ENCODE data around the gene PSD. TPM values are rescaled to one million over a fixed set of nuclear protein-coding genes. Genes with fewer than 3 reads are reported as not detected.

The PSD gene
- total RNA-seq, 2 experiments from 2014 or later = 3.6 to 4.3 TPM

DNA sequence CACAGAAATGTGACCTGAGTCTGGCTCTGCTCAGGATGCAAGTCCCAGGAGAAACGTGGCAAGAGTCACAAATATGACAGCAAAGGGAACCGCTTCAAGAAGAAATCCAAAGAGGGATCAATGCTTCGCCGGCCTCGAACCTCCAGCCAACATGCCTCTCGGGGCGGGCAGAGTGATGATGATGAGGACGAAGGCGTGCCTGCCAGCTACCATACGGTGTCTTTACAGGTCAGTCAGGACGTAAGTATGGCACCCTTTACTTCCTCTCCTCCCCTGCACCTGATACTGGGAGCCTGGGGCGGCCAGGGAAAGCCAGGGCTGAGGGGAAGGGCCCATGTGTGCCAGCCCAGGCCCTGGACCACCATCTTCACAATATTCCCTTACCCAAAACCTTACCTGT lies 41.7 kb downstream of the PSD start:
- no peak overlapping the region for H3K4me3 Mint-ChIP-seq
- H3K4me1 Mint-ChIP-seq = no peaks in the 10 kb centered on the region
- peaks cover 12% of the 10 kb centered on the region for H3K36me3 Mint-ChIP-seq
- no peak for DNase-seq
- POLR2A ChIA-PET = no interaction called here
- no peaks in the 10 kb centered on the region for H3K27me3 Mint-ChIP-seq
- no peaks in the 10 kb centered on the region for H3K9me3 Mint-ChIP-seq
- no peak for ATAC-seq (ENCODE audit: low read depth)
- no peak overlapping the region for H3K27ac Mint-ChIP-seq

DNA sequence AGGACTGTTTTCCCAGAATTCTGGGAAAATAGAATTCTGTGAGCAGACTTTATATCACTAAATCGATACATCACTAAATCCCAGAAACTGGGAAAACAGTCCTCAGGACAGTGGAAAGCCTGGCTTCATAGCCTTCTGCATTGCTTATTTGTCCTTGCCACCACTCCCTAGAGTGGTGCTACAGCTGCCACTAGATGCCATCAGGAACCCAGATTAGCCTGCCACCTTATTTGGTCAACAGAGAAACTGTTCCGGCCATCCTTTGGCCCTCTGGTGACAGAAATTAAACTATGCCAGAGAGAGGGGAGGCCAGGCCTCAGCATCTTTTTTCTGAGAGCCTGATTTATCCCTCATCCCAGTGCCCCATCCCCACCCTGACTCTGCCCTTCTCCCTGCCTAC lies 42.7 kb downstream of the PSD start:
- Mint-ChIP-seq H3K27me3 (no peaks in the 10 kb centered on the region), H3K27ac (no peak overlapping the region), H3K36me3 (peaks cover 22% of the 10 kb centered on the region), H3K4me3 (no peak overlapping the region), H3K4me1 (no peaks in the 10 kb centered on the region), H3K9me3 (no peaks in the 10 kb centered on the region)
- POLR2A ChIA-PET = interaction anchor here (0.6 kb wide), 1 partner anchor 21 kb away, joined by 4 read pairs; no protein-coding TSS in a partner anchor
- ATAC-seq (ENCODE audit: low read depth) (no peak), DNase-seq (no peak)

DNA sequence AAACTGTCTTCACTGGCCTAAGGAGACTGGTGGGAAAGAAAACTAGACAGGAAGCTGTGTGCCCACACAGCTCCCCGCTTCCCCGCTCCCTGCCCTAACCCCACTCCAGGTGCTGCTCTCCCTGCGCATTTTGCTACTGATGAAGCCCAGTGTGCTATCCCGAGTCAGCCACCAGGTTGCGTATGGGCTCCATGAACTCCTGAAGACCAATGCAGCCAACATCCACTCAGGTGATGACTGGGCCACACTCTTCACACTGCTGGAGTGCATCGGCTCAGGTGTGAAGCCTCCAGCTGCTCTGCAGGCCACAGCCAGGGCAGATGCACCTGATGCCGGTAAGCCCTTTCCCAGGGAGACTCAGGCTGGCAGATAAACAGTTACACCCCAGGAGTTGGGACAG lies 43.3 kb downstream of the PSD start:
- no peaks in the 10 kb centered on the region for H3K4me1 Mint-ChIP-seq
- H3K36me3 Mint-ChIP-seq = peaks cover 27% of the 10 kb centered on the region
- ATAC-seq (ENCODE audit: low read depth) (peak; percentile 42), DNase-seq (no peak)
- no peaks in the 10 kb centered on the region for H3K27me3 Mint-ChIP-seq
- H3K4me3 Mint-ChIP-seq = no peak overlapping the region
- POLR2A ChIA-PET = interaction anchor here (0.6 kb wide), 1 partner anchor 20 kb away, joined by 4 read pairs; no protein-coding TSS in a partner anchor
- no peaks in the 10 kb centered on the region for H3K9me3 Mint-ChIP-seq
- H3K27ac Mint-ChIP-seq = no peak overlapping the region

DNA sequence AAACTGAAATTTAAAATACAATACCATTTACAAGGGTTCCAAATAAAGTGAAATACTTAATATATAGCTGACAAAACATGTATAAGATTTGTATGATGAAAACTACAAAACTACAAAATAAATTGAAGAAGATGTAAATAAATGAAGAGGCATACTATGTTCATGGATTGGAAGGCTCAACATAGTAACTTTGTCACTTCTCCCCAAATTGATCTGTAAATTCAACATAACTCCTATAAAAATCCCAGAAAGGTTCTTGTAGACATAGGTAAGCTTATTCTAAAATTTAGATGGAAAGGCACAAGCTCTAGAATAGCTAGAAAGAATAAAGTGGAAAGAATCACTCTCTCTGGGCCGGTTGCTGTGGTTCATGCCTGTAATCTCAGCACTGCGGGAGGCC lies 47.3 kb downstream of the PSD start:
- peaks cover 40% of the 10 kb centered on the region for H3K36me3 Mint-ChIP-seq

DNA sequence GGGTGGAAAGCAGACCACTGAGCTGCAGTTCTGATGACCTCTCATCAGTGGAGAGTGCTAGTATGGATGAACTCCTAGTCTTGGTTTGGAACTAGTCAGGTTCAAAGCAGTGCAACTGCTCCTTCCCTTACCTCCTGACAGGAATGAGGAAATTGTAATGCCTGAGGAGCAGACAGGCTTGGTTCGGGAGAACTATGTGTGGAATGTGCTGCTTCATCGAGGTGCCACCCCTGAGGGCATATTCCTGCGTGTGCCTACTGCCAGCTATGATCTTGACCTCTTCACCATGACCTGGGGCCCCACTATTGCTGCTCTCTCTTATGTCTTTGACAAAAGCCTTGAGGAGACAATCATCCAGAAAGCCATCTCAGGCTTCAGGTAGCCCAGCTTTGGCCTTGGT lies 50.5 kb downstream of the PSD start:
- ATAC-seq (ENCODE audit: low read depth) (no peak), DNase-seq (no peak)
- POLR2A ChIA-PET = no interaction called here
- no peaks in the 10 kb centered on the region for H3K27me3 Mint-ChIP-seq
- H3K9me3 Mint-ChIP-seq = no peaks in the 10 kb centered on the region
- H3K36me3 Mint-ChIP-seq = peaks cover 42% of the 10 kb centered on the region
- H3K4me3 Mint-ChIP-seq = no peak overlapping the region
- H3K27ac Mint-ChIP-seq = peak overlapping the region; percentile 24
- H3K4me1 Mint-ChIP-seq = no peaks in the 10 kb centered on the region

More for the DNA sequence above, 47.3 kb downstream of the PSD start:
- ATAC-seq (ENCODE audit: low read depth) (no peak), DNase-seq (no peak)
- Mint-ChIP-seq H3K9me3 (no peaks in the 10 kb centered on the region), H3K4me1 (no peaks in the 10 kb centered on the region), H3K4me3 (no peak overlapping the region), H3K27ac (no peak overlapping the region), H3K27me3 (no peaks in the 10 kb centered on the region)
- POLR2A ChIA-PET = interaction anchor here (0.6 kb wide), 1 partner anchor 45 kb away, joined by 3 read pairs; no protein-coding TSS in a partner anchor

DNA sequence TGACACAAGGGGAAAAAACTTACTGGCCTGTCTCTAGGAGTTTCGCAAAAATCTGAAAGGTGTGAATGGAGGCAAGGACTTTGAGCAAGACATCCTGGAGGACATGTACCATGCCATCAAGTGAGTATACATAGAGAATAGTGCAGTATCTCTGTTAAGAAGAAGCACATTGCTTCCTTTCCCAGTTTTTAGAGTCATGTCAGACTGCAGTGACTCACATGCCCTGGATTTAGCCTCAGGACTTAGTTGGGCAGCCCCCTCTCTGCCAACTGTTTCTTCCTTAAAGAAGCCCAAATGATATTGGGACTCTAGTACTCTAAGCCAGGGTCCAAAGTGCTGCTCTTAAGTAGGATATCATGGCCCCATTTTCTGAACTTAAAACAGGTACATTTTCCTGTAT lies 51.1 kb downstream of the PSD start:
- H3K27me3 Mint-ChIP-seq = no peaks in the 10 kb centered on the region
- ATAC-seq (ENCODE audit: low read depth) (no peak), DNase-seq (no peak)
- peaks cover 46% of the 10 kb centered on the region for H3K36me3 Mint-ChIP-seq
- no peak overlapping the region for H3K4me3 Mint-ChIP-seq
- H3K9me3 Mint-ChIP-seq = no peaks in the 10 kb centered on the region
- no peaks in the 10 kb centered on the region for H3K4me1 Mint-ChIP-seq
- no peak overlapping the region for H3K27ac Mint-ChIP-seq
- POLR2A ChIA-PET = no interaction called here

DNA sequence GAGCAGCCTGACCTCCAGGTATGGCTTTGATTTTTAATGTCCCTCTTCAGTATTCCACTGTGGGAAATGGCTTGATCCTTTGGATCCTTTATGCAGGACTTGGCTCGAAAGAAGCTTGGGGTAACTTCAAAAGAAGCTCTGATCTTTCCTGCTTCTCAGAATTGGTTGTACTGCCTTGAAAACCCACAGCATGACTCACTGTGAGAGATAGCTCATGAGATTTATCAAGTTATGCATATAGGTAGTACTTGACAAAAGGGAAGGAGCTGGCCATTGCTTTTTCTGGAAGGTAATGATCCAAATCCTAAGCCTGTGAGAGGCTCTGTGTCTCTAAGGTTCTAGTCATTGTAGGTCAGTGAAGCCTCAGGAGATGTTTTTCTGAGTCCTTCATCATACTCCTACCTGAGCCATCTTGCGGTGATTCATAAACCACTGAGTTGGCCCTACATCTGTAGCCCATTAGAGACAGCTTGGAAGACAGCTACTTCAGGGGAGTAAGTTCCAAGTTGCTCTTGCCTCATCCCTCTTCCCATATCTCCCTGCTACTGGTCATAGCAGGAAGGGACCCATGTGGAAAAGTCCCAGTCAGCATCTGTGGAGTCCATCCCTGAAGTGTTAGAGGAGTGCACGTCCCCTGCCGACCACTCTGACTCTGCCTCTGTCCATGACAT lies 59.7 kb downstream of the PSD start:
- no peaks in the 10 kb centered on the region for H3K27me3 Mint-ChIP-seq
- H3K27ac Mint-ChIP-seq = no peak overlapping the region
- H3K4me3 Mint-ChIP-seq = no peak overlapping the region
- POLR2A ChIA-PET = interaction anchor here (1.4 kb wide), 1 partner anchor 128 kb away, joined by 3 read pairs; no protein-coding TSS in a partner anchor
- ATAC-seq (ENCODE audit: low read depth) (peak; percentile 75), DNase-seq (no peak)
- no peaks in the 10 kb centered on the region for H3K9me3 Mint-ChIP-seq
- H3K4me1 Mint-ChIP-seq = peaks cover 15% of the 10 kb centered on the region
- H3K36me3 Mint-ChIP-seq = peaks cover 26% of the 10 kb centered on the region

DNA sequence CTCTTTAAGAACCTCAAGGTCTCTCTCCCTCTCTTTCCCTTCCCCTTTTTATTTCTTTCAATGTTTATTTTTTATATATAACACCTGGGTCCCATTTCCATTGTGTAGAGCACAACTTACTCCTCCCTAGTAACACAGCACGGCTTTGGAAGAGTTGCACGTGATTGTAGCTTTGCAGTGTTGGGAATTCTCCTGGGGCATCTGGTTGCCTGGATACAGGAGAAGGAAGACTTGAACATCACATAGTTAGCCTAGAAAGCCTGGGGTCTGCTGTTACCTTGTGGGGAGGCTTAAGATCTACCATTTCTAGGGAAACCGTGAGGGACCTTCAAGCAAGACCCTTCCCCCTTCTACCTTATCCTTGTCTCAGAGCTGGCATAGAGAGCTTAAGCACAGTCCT lies 64.1 kb downstream of the PSD start:
- Mint-ChIP-seq H3K27ac (no peak overlapping the region), H3K36me3 (peaks cover 8% of the 10 kb centered on the region), H3K4me3 (no peak overlapping the region), H3K9me3 (no peaks in the 10 kb centered on the region), H3K27me3 (no peaks in the 10 kb centered on the region), H3K4me1 (peaks cover 13% of the 10 kb centered on the region)
- ATAC-seq (ENCODE audit: low read depth) (no peak), DNase-seq (no peak)
- POLR2A ChIA-PET = interaction anchor here (0.6 kb wide), 1 partner anchor 163 kb away, joined by 3 read pairs; no protein-coding TSS in a partner anchor

Small RNAs within 50 kb of the gene (microRNA-seq; reads per million reads assigned to microRNA genes)
- gene MIR146B = 15,692 reads per million, percentile 96 among the genes with 10 or more reads in this experiment

Other genes starting within 250 kb of the PSD start
- gene ELOVL3, start 192.5 kb downstream of the PSD start, total RNA-seq = under 1 TPM in 1 of 2 experiments, not detected in 1; 0.22 TPM
- not detected for gene PITX3, start 177.3 kb downstream of the PSD start, total RNA-seq
- gene GBF1, start 173.3 kb downstream of the PSD start, total RNA-seq = 10 to 100 TPM; 40.1 to 40.6 TPM
- gene NFKB2, start 23.1 kb downstream of the PSD start, total RNA-seq = 100 to 1,000 TPM; 103 to 104 TPM
- 10 to 100 TPM; 11.7 to 16.3 TPM for gene FBXL15, start 2.1 kb upstream of the PSD start, total RNA-seq
- 10 to 100 TPM; 68.6 to 70.3 TPM for gene CUEDC2, start 13.8 kb upstream of the PSD start, total RNA-seq
- under 1 TPM; 0.28 to 0.54 TPM for gene C10orf95, start 32.8 kb upstream of the PSD start, total RNA-seq
- gene ACTR1A, start 83.9 kb upstream of the PSD start, total RNA-seq = 10 to 100 TPM; 64.8 to 67.6 TPM
- 10 to 100 TPM; 13.1 to 13.4 TPM for gene SUFU, start 85.2 kb upstream of the PSD start, total RNA-seq
- gene TRIM8, start 225.7 kb upstream of the PSD start, total RNA-seq = 10 to 100 TPM; 54.7 to 55.1 TPM

Data from activated naive CD8-positive, alpha-beta T cell treated with anti-CD3 and anti-CD28 coated beads, Interleukin-2, amount 10 ng/mL, durations not matched to agents 7 days and 5 days (primary cell).